HepG2 (cell line): ENCODE measurements around the gene ZSCAN2. TPM values are rescaled to one million over a fixed set of nuclear protein-coding genes. Genes with fewer than 3 reads are reported as not detected.

Source experiments
- AGO2 ChIP-seq: fragments of 200-400 bp; formaldehyde crosslinking; optimal IDR thresholded peaks from 2 replicates; pipeline ENCODE3; 2017; ENCODE audit warnings: mild to moderate bottlenecking, low read depth, low read length, moderate library complexity
- CEBPG ChIP-seq: IDR thresholded peaks from 2 replicates; pipeline ENCODE4 v1.6.1; 2016
- CENPX ChIP-seq: sonication (generic); formaldehyde crosslinking; IDR thresholded peaks from 2 replicates; pipeline ENCODE4 v1.9.0; 2021; ENCODE audit warnings: mild to moderate bottlenecking, missing genetic modification reagents, moderate library complexity
- MBNL3 ChIP-seq: fragments of 250-450 bp; sonication (Bioruptor Pico); conservative IDR thresholded peaks from 2 replicates; pipeline ENCODE4 v1.8.0; 2022; ENCODE audit warnings: mild to moderate bottlenecking, inconsistent platforms
- PCBP1 ChIP-seq: fragments of 200-400 bp; formaldehyde crosslinking; IDR thresholded peaks from 2 replicates; pipeline ENCODE4 v1.6.1; 2017; ENCODE audit warnings: mild to moderate bottlenecking, low read depth, low read length, borderline replicate concordance
- POGZ ChIP-seq: sonication (generic); formaldehyde crosslinking; IDR thresholded peaks from 2 replicates; pipeline ENCODE4 v1.4.0; 2020; ENCODE audit warnings: mild to moderate bottlenecking, missing genetic modification reagents
- RAD21 ChIP-seq: fragments of 450-650 bp; formaldehyde crosslinking; IDR thresholded peaks from 2 replicates; pipeline ENCODE4 v1.5.0; 2020; ENCODE audit warnings: mild to moderate bottlenecking
- RBAK ChIP-seq: sonication (generic); formaldehyde crosslinking; IDR thresholded peaks from 2 replicates; pipeline ENCODE4 v1.5.1; 2020; ENCODE audit warnings: mild to moderate bottlenecking, missing genetic modification reagents
- SIN3B ChIP-seq: fragments of 150-350 bp; IDR thresholded peaks from 2 replicates; pipeline ENCODE4 v1.6.1; 2014; ENCODE audit warnings: low read length
- SMC3 ChIP-seq: IDR thresholded peaks from 2 replicates; pipeline ENCODE4 v1.6.1; 2011; ENCODE audit warnings: low read length, improper control_type of control experiment
- TP53 ChIP-seq: sonication (generic); formaldehyde crosslinking; conservative IDR thresholded peaks from 2 replicates; pipeline ENCODE4 v1.4.0; 2020; ENCODE audit warnings: missing genetic modification reagents
- TRIM24 ChIP-seq: sonication (generic); formaldehyde crosslinking; IDR thresholded peaks from 2 replicates; pipeline ENCODE4 v1.8.0; 2022; ENCODE audit warnings: mild to moderate bottlenecking, missing genetic modification reagents
- ZFAT ChIP-seq: sonication (generic); formaldehyde crosslinking; conservative IDR thresholded peaks from 2 replicates; pipeline ENCODE4 v1.8.1; 2023; ENCODE audit warnings: missing genetic modification reagents, inconsistent platforms
- ZFP90 ChIP-seq: sonication (generic); formaldehyde crosslinking; IDR thresholded peaks from 2 replicates; pipeline ENCODE4 v1.8.0; 2022; ENCODE audit warnings: missing genetic modification reagents, mild to moderate bottlenecking, inconsistent platforms, borderline replicate concordance
- ZNF143 ChIP-seq: sonication (generic); formaldehyde crosslinking; IDR thresholded peaks from 2 replicates; pipeline ENCODE4 v1.4.0; 2020; ENCODE audit warnings: missing genetic modification reagents
- ZNF263 ChIP-seq: sonication (generic); formaldehyde crosslinking; IDR thresholded peaks from 2 replicates; pipeline ENCODE4 v1.4.0; 2020; ENCODE audit warnings: missing genetic modification reagents
- ZNF335 ChIP-seq: sonication (generic); formaldehyde crosslinking; IDR thresholded peaks from 2 replicates; pipeline ENCODE4 v1.4.0; 2020; ENCODE audit warnings: missing genetic modification reagents
- ZNF34 ChIP-seq: sonication (generic); formaldehyde crosslinking; IDR thresholded peaks from 2 replicates; pipeline ENCODE4 v1.4.0; 2020; ENCODE audit warnings: mild to moderate bottlenecking, missing genetic modification reagents, borderline replicate concordance
- ZNF530 ChIP-seq: sonication (generic); formaldehyde crosslinking; IDR thresholded peaks from 2 replicates; pipeline ENCODE4 v1.5.0; 2020; ENCODE audit warnings: low read depth, mild to moderate bottlenecking, missing genetic modification reagents
- ZNF724P ChIP-seq: sonication (generic); formaldehyde crosslinking; IDR thresholded peaks from 2 replicates; pipeline ENCODE4 v1.8.0; 2022; ENCODE audit warnings: missing genetic modification reagents, borderline replicate concordance
- ZNF766 ChIP-seq: sonication (generic); formaldehyde crosslinking; IDR thresholded peaks from 2 replicates; pipeline ENCODE4 v1.5.0; 2020; ENCODE audit warnings: missing genetic modification reagents, borderline replicate concordance
- ZNF782 ChIP-seq: sonication (generic); formaldehyde crosslinking; IDR thresholded peaks from 2 replicates; pipeline ENCODE4 v1.4.0; 2020; ENCODE audit warnings: missing genetic modification reagents, mild to moderate bottlenecking, borderline replicate concordance
- ZNF841 ChIP-seq: sonication (generic); formaldehyde crosslinking; IDR thresholded peaks from 2 replicates; pipeline ENCODE4 v1.8.1; 2023; ENCODE audit warnings: missing genetic modification reagents, borderline replicate concordance
- ZSCAN21 ChIP-seq: sonication (generic); formaldehyde crosslinking; IDR thresholded peaks from 2 replicates; pipeline ENCODE4 v1.8.0; 2022; ENCODE audit warnings: mild to moderate bottlenecking, missing genetic modification reagents, moderate library complexity, borderline replicate concordance
- polyA plus RNA-seq, 8 experiments: library from polyadenylated mRNA; depleted of rRNA in 3 of 8; stranded (reverse) in 7 of 8; unstranded in 1 of 8; fragments of >200 nt; fragmentation: Illumina TruSeq in 4 of 8; extraction: Trizol in 4 of 8; gene quantifications; 2 replicates each; pipeline versions ENCODE4 v1.2.1 to v1.2.3, GENCODE V29; 2011 to 2016; ENCODE audit warnings: low read depth in 4 of 8, missing spikeins in 1 of 8, mixed read lengths in 1 of 8; ENCODE audit not compliant: insufficient read depth in 1 of 8
- total RNA-seq, 5 experiments: library from RNA; depleted of rRNA; stranded (reverse); fragments of >200 nt; fragmentation: Illumina TruSeq; extraction: Trizol; gene quantifications; 2 replicates each; pipeline ENCODE4 v1.2.3, GENCODE V29; 2016; ENCODE audit warnings: low read depth in 1 of 5
- TF ChIP-seq, protein P1 (sequence below): IDR thresholded peaks from 2 replicates; pipeline ENCODE4 v1.6.1; 2016; ENCODE audit warnings: control low read depth
- TF ChIP-seq, protein P2 (sequence below): sonication (generic); formaldehyde crosslinking; IDR thresholded peaks from 2 replicates; pipeline ENCODE4 v1.4.0; 2020; ENCODE audit warnings: missing genetic modification reagents
- TF ChIP-seq, protein P3 (sequence below): sonication (generic); formaldehyde crosslinking; IDR thresholded peaks from 2 replicates; pipeline ENCODE4 v1.8.1; 2023; ENCODE audit warnings: mild to moderate bottlenecking, missing genetic modification reagents

Gene ZSCAN2
- total and polyA plus RNA-seq, 2 of the 13 experiments (the other 11 are each of a cell fraction or from before 2014, with no cell fraction given) = 11.4 to 21.5 TPM

DNA sequence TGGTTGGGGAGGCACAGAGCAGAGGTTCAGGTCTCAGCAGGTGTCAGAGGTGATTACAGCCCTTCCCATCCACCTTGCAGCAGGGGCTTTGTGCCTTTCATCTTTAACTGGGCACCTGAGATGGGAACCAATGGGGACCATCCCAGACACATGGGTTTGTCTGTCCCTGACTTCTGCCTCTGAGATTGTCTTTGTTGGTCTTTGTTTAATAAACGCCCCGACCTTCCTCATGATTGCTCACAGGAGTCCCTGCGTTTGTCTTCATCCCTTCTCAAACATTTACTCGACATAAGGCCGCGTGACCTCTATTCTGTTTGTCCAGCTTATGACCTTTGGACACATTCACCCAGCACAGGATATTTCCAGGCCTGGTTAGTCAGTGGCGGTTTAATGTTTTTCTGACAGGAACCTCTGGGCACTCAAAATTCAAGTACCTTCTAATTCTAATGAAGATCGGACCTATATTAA lies 5.9 kb downstream of the ZSCAN2 start (continued):
- TF ChIP-seq TRIM24 (no peak), SIN3B (no peak), RBAK (CRISPR knock-in tag) (no peak), ZSCAN21 (CRISPR knock-in tag) (peak; percentile 65), ZNF263 (CRISPR knock-in tag) (peak; percentile 77), ZNF766 (CRISPR knock-in tag) (no peak), CENPX (CRISPR knock-in tag) (no peak), ZNF143 (CRISPR knock-in tag) (no peak), RAD21 (CRISPR knock-in tag) (0 out of 2 replicates have a peak, but pooled peaks have one; percentile 25), SMC3 (no peak; the same call in 1 of the 2 replicates), POGZ (CRISPR knock-in tag) (no peak; the same call in 1 of the 2 replicates), ZFAT (no peak), TP53 (CRISPR knock-in tag) (no peak), ZNF782 (CRISPR knock-in tag) (no peak), ZNF841 (no peak), ZFP90 (CRISPR knock-in tag) (peak; percentile 4; the same call in 1 of the 2 replicates), MBNL3 (CRISPR knock-in tag) (no peak), ZNF724P (no peak), CEBPG (CRISPR knock-in tag) (peak; percentile 8; the same call in 1 of the 2 replicates), PCBP1 (no peak), ZNF530 (CRISPR knock-in tag) (no peak), ZNF34 (CRISPR knock-in tag) (no peak), AGO2 (no peak), ZNF335 (CRISPR knock-in tag) (no peak; the same call in 1 of the 2 replicates)
- TF ChIP-seq, protein P1, sequence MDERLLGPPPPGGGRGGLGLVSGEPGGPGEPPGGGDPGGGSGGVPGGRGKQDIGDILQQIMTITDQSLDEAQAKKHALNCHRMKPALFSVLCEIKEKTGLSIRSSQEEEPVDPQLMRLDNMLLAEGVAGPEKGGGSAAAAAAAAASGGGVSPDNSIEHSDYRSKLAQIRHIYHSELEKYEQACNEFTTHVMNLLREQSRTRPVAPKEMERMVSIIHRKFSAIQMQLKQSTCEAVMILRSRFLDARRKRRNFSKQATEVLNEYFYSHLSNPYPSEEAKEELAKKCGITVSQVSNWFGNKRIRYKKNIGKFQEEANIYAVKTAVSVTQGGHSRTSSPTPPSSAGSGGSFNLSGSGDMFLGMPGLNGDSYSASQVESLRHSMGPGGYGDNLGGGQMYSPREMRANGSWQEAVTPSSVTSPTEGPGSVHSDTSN = no peak
- TF ChIP-seq, protein P2, sequence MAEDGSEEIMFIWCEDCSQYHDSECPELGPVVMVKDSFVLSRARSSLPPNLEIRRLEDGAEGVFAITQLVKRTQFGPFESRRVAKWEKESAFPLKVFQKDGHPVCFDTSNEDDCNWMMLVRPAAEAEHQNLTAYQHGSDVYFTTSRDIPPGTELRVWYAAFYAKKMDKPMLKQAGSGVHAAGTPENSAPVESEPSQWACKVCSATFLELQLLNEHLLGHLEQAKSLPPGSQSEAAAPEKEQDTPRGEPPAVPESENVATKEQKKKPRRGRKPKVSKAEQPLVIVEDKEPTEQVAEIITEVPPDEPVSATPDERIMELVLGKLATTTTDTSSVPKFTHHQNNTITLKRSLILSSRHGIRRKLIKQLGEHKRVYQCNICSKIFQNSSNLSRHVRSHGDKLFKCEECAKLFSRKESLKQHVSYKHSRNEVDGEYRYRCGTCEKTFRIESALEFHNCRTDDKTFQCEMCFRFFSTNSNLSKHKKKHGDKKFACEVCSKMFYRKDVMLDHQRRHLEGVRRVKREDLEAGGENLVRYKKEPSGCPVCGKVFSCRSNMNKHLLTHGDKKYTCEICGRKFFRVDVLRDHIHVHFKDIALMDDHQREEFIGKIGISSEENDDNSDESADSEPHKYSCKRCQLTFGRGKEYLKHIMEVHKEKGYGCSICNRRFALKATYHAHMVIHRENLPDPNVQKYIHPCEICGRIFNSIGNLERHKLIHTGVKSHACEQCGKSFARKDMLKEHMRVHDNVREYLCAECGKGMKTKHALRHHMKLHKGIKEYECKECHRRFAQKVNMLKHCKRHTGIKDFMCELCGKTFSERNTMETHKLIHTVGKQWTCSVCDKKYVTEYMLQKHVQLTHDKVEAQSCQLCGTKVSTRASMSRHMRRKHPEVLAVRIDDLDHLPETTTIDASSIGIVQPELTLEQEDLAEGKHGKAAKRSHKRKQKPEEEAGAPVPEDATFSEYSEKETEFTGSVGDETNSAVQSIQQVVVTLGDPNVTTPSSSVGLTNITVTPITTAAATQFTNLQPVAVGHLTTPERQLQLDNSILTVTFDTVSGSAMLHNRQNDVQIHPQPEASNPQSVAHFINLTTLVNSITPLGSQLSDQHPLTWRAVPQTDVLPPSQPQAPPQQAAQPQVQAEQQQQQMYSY (CRISPR knock-in tag) = no peak
- TF ChIP-seq, protein P3, sequence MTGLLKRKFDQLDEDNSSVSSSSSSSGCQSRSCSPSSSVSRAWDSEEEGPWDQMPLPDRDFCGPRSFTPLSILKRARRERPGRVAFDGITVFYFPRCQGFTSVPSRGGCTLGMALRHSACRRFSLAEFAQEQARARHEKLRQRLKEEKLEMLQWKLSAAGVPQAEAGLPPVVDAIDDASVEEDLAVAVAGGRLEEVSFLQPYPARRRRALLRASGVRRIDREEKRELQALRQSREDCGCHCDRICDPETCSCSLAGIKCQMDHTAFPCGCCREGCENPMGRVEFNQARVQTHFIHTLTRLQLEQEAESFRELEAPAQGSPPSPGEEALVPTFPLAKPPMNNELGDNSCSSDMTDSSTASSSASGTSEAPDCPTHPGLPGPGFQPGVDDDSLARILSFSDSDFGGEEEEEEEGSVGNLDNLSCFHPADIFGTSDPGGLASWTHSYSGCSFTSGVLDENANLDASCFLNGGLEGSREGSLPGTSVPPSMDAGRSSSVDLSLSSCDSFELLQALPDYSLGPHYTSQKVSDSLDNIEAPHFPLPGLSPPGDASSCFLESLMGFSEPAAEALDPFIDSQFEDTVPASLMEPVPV = 0 out of 2 replicates have a peak, but pooled peaks have one; percentile 41
